ENCODE measurements around the gene MAMLD1.
A peak's percentile ranks its signal among the peaks of the same experiment; 100 is the strongest.

Gene MAMLD1

GRCh38 chrX:150540965-150541364 lies 177.8 kb downstream of the MAMLD1 start:
- Histone ChIP-seq H3K27me3 (replicated peaks; ENCODE audit: control insufficient read depth, insufficient read depth, low read length) (peaks cover 12% of the 10 kb centered on the region), H3K36me3 (ENCODE audit: control insufficient read depth, insufficient read depth, low read length, severe bottlenecking) (no peaks in the 10 kb centered on the region), H3K4me3 (ENCODE audit: low read length) (no peak overlapping the region), H3K9ac (ENCODE audit: low read length) (no peak overlapping the region), H3K9me3 (ENCODE audit: control insufficient read depth, low read length) (peaks cover 48% of the 10 kb centered on the region), H3K4me1 (ENCODE audit: control insufficient read depth, insufficient read depth, low read length) (no peaks in the 10 kb centered on the region)
- DNase-seq (ENCODE audit: low read depth) = no peak

- no peak for DNase-seq (ENCODE audit: low read depth)
- peaks cover 8% of the 10 kb centered on the region for H3K27me3 ChIP-seq (replicated peaks; ENCODE audit: control insufficient read depth, insufficient read depth, low read length)
- H3K4me1 ChIP-seq (ENCODE audit: control insufficient read depth, insufficient read depth, low read length) = peaks cover 5% of the 10 kb centered on the region
- peaks cover 29% of the 10 kb centered on the region for H3K9me3 ChIP-seq (ENCODE audit: control insufficient read depth, low read length)
- H3K4me3 ChIP-seq (ENCODE audit: low read length) = no peak overlapping the region
- no peak overlapping the region for H3K9ac ChIP-seq (ENCODE audit: low read length)
- H3K36me3 ChIP-seq (ENCODE audit: control insufficient read depth, insufficient read depth, low read length, severe bottlenecking) = no peaks in the 10 kb centered on the region
Observed at GRCh38 chrX:150542846-150543229, 179.7 kb downstream of the MAMLD1 start.

GRCh38 chrX:150543230-150544155 lies 180.4 kb downstream of the MAMLD1 start:
- Histone ChIP-seq H3K9ac (ENCODE audit: low read length) (no peak overlapping the region), H3K4me1 (ENCODE audit: control insufficient read depth, insufficient read depth, low read length) (peaks cover 11% of the 10 kb centered on the region), H3K9me3 (ENCODE audit: control insufficient read depth, low read length) (peaks cover 22% of the 10 kb centered on the region), H3K4me3 (ENCODE audit: low read length) (no peak overlapping the region), H3K36me3 (ENCODE audit: control insufficient read depth, insufficient read depth, low read length, severe bottlenecking) (no peaks in the 10 kb centered on the region), H3K27me3 (replicated peaks; ENCODE audit: control insufficient read depth, insufficient read depth, low read length) (peaks cover 6% of the 10 kb centered on the region)
- DNase-seq (ENCODE audit: low read depth) = no peak

GRCh38 chrX:150544222-150544787 lies 181.2 kb downstream of the MAMLD1 start:
- Histone ChIP-seq H3K27me3 (replicated peaks; ENCODE audit: control insufficient read depth, insufficient read depth, low read length) (peaks cover 4% of the 10 kb centered on the region), H3K9ac (ENCODE audit: low read length) (no peak overlapping the region), H3K36me3 (ENCODE audit: control insufficient read depth, insufficient read depth, low read length, severe bottlenecking) (no peaks in the 10 kb centered on the region), H3K9me3 (ENCODE audit: control insufficient read depth, low read length) (peaks cover 17% of the 10 kb centered on the region), H3K4me3 (ENCODE audit: low read length) (no peak overlapping the region), H3K4me1 (ENCODE audit: control insufficient read depth, insufficient read depth, low read length) (peaks cover 11% of the 10 kb centered on the region)
- no peak for DNase-seq (ENCODE audit: low read depth)

- no peaks in the 10 kb centered on the region for H3K36me3 ChIP-seq (ENCODE audit: control insufficient read depth, insufficient read depth, low read length, severe bottlenecking)
- H3K9me3 ChIP-seq (ENCODE audit: control insufficient read depth, low read length) = peaks cover 9% of the 10 kb centered on the region
- DNase-seq (ENCODE audit: low read depth) = no peak
- H3K4me3 ChIP-seq (ENCODE audit: low read length) = no peak overlapping the region
- H3K9ac ChIP-seq (ENCODE audit: low read length) = no peak overlapping the region
- peaks cover 4% of the 10 kb centered on the region for H3K27me3 ChIP-seq (replicated peaks; ENCODE audit: control insufficient read depth, insufficient read depth, low read length)
- peaks cover 11% of the 10 kb centered on the region for H3K4me1 ChIP-seq (ENCODE audit: control insufficient read depth, insufficient read depth, low read length)
Observed at GRCh38 chrX:150544835-150545770, 182.0 kb downstream of the MAMLD1 start.

GRCh38 chrX:150546711-150547153 lies 183.6 kb downstream of the MAMLD1 start:
- Histone ChIP-seq H3K36me3 (ENCODE audit: control insufficient read depth, insufficient read depth, low read length, severe bottlenecking) (no peaks in the 10 kb centered on the region), H3K27me3 (replicated peaks; ENCODE audit: control insufficient read depth, insufficient read depth, low read length) (peaks cover 10% of the 10 kb centered on the region), H3K9ac (ENCODE audit: low read length) (no peak overlapping the region), H3K4me1 (ENCODE audit: control insufficient read depth, insufficient read depth, low read length) (peaks cover 11% of the 10 kb centered on the region), H3K4me3 (ENCODE audit: low read length) (no peak overlapping the region), H3K9me3 (ENCODE audit: control insufficient read depth, low read length) (peaks cover 13% of the 10 kb centered on the region)
- no peak for DNase-seq (ENCODE audit: low read depth)

- H3K27me3 ChIP-seq (replicated peaks; ENCODE audit: control insufficient read depth, insufficient read depth, low read length) = peaks cover 15% of the 10 kb centered on the region
- H3K4me1 ChIP-seq (ENCODE audit: control insufficient read depth, insufficient read depth, low read length) = peaks cover 11% of the 10 kb centered on the region
- peak; percentile 6 for DNase-seq (ENCODE audit: low read depth)
- H3K4me3 ChIP-seq (ENCODE audit: low read length) = peak overlapping the region; percentile 65
- no peaks in the 10 kb centered on the region for H3K36me3 ChIP-seq (ENCODE audit: control insufficient read depth, insufficient read depth, low read length, severe bottlenecking)
- H3K9ac ChIP-seq (ENCODE audit: low read length) = peak overlapping the region; percentile 73
- peaks cover 21% of the 10 kb centered on the region for H3K9me3 ChIP-seq (ENCODE audit: control insufficient read depth, low read length)
Observed at GRCh38 chrX:150547375-150548115, 184.4 kb downstream of the MAMLD1 start.

GRCh38 chrX:150548251-150548650 lies 185.1 kb downstream of the MAMLD1 start:
- H3K9ac ChIP-seq (ENCODE audit: low read length) = peak overlapping the region; percentile 73
- H3K9me3 ChIP-seq (ENCODE audit: control insufficient read depth, low read length) = peaks cover 28% of the 10 kb centered on the region
- H3K27me3 ChIP-seq (replicated peaks; ENCODE audit: control insufficient read depth, insufficient read depth, low read length) = peaks cover 18% of the 10 kb centered on the region
- no peak for DNase-seq (ENCODE audit: low read depth)
- peak overlapping the region; percentile 65 for H3K4me3 ChIP-seq (ENCODE audit: low read length)
- H3K4me1 ChIP-seq (ENCODE audit: control insufficient read depth, insufficient read depth, low read length) = peaks cover 11% of the 10 kb centered on the region
- H3K36me3 ChIP-seq (ENCODE audit: control insufficient read depth, insufficient read depth, low read length, severe bottlenecking) = no peaks in the 10 kb centered on the region

GRCh38 chrX:150548684-150549083 lies 185.6 kb downstream of the MAMLD1 start:
- no peaks in the 10 kb centered on the region for H3K36me3 ChIP-seq (ENCODE audit: control insufficient read depth, insufficient read depth, low read length, severe bottlenecking)
- no peak overlapping the region for H3K4me3 ChIP-seq (ENCODE audit: low read length)
- DNase-seq (ENCODE audit: low read depth) = peak; percentile 12
- peaks cover 11% of the 10 kb centered on the region for H3K4me1 ChIP-seq (ENCODE audit: control insufficient read depth, insufficient read depth, low read length)
- peaks cover 22% of the 10 kb centered on the region for H3K27me3 ChIP-seq (replicated peaks; ENCODE audit: control insufficient read depth, insufficient read depth, low read length)
- H3K9ac ChIP-seq (ENCODE audit: low read length) = no peak overlapping the region
- peaks cover 30% of the 10 kb centered on the region for H3K9me3 ChIP-seq (ENCODE audit: control insufficient read depth, low read length)

- H3K4me1 ChIP-seq (ENCODE audit: control insufficient read depth, insufficient read depth, low read length) = peaks cover 11% of the 10 kb centered on the region
- no peaks in the 10 kb centered on the region for H3K36me3 ChIP-seq (ENCODE audit: control insufficient read depth, insufficient read depth, low read length, severe bottlenecking)
- H3K9ac ChIP-seq (ENCODE audit: low read length) = no peak overlapping the region
- no peak for DNase-seq (ENCODE audit: low read depth)
- H3K9me3 ChIP-seq (ENCODE audit: control insufficient read depth, low read length) = peaks cover 30% of the 10 kb centered on the region
- H3K4me3 ChIP-seq (ENCODE audit: low read length) = no peak overlapping the region
- peaks cover 27% of the 10 kb centered on the region for H3K27me3 ChIP-seq (replicated peaks; ENCODE audit: control insufficient read depth, insufficient read depth, low read length)
Observed at GRCh38 chrX:150551963-150552362, 188.8 kb downstream of the MAMLD1 start.

All from adipocyte (in vitro differentiated cells).